Suprapubic skin (tissue), 3 donors: ENCODE measurements around the gene EEA1.

ENCODE experiments used
- POLR2A ChIP-seq, 2 donors: fragments of 450-650 bp; IDR thresholded peaks; one replicate each; pipeline ENCODE4 v1.6.1; 2017; ENCODE audit warnings: antibody characterized with exemption in 2 of 2, mild to moderate bottlenecking in 2 of 2, moderate library complexity in 2 of 2
- TF ChIP-seq, protein P1 (sequence below), 2 donors: fragments of 200-600 bp in 1 of 2; fragments of 450-650 bp in 1 of 2; sonication (generic) in 1 of 2; IDR thresholded peaks; one replicate each; pipeline ENCODE4 v1.5.1; 2016 to 2019; ENCODE audit warnings: antibody characterized with exemption in 2 of 2, mild to moderate bottlenecking in 1 of 2, moderate library complexity in 1 of 2

DNA sequence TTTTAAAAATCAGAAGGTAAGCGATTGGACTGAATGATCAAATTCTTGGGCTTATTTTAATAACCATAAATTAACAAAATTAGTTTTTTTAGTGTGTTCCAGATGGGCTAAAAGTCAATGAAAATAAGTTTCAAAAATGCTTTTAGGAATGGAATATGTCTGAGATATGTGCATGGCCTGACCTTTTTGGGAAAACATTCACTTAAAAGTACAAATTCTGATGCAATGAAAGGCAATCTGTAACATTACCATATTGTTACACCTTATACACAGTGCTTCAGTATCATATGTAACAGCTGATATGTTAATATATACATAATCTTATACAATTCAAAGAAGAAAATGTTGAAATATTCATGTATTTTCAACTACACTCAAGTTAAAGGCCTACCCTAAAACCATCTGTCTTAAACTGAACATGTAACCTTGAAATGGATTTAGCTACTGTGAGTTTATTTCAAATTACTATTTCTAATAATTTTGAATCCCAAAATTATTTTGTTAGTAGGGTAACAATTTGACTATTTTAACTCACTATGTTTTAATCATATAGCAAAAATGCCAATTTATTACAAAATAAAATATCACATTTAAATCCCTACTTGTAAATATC, 84.8 kb downstream of the EEA1 start:
- no peak for TF ChIP-seq POLR2A (IDR thresholded peaks at IDR 0.05)
- TF ChIP-seq, protein P1, sequence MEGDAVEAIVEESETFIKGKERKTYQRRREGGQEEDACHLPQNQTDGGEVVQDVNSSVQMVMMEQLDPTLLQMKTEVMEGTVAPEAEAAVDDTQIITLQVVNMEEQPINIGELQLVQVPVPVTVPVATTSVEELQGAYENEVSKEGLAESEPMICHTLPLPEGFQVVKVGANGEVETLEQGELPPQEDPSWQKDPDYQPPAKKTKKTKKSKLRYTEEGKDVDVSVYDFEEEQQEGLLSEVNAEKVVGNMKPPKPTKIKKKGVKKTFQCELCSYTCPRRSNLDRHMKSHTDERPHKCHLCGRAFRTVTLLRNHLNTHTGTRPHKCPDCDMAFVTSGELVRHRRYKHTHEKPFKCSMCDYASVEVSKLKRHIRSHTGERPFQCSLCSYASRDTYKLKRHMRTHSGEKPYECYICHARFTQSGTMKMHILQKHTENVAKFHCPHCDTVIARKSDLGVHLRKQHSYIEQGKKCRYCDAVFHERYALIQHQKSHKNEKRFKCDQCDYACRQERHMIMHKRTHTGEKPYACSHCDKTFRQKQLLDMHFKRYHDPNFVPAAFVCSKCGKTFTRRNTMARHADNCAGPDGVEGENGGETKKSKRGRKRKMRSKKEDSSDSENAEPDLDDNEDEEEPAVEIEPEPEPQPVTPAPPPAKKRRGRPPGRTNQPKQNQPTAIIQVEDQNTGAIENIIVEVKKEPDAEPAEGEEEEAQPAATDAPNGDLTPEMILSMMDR (IDR thresholded peaks at IDR 0.05): no peak
